Measurements from ENCODE around the gene FAM168B.

The FAM168B gene

DNA sequence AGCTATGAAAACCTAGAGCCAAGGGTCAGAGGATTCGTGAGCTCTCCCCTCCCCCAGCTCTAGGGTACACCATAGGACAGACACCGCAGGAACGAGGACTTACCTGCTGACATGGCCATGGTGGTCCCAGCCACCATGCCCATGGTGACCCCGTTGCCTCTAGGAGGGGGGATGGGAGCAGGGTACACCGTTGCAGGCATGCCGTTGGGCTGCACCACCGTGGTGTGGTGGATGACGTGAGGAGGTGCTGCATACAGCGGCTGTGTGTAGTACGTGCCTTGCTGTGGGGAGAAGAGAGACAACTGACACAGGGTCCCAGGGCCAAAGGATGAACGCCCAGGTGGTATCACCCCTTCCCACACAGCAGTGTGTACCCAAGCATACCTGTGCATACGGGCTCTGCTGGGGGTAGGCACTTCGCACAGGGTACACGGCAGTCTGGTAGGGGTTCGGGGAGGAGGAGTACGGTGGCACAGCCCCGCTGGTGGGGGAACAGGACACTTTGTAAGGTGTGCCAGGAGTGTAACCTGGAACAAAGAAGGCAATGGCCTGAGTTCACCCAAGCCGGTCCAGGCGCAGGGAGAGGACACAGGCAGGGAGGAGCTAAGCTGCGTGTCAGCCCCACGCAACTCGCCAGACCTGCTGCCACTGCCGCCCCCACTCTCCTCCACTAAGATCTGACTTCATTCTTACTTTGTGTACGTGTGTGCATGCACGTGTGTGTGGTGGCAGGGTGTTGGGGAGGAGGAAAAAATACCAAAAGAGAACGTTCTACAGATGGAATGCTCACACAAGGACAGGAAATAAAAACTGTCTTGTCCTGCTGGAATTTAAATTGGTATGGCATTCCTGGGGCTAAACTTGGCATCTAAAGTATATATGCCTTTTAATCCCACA, 37.8 kb downstream of the FAM168B start:
- DNase-seq (ENCODE audit: low read depth) = no peak

DNA sequence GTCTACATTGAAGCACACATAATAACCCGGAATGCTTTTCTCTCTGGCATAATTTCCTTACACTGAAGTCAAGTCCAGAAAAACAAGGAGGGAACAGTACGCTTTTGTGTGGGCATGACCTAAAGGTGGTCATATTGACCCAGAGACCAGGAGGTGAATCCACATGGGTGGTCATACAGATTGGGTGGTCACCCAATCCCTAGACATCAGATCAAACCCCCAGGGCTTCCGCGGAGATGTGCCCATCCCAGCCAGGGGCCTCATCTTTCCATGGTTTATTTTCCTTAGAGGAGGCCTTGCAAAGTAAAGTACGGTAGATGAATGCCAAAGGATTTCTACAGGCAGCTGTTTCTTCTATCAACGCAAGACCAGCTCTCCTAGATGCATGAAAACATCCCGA, 38.8 kb downstream of the FAM168B start:
- no peak for DNase-seq (ENCODE audit: low read depth)

DNA sequence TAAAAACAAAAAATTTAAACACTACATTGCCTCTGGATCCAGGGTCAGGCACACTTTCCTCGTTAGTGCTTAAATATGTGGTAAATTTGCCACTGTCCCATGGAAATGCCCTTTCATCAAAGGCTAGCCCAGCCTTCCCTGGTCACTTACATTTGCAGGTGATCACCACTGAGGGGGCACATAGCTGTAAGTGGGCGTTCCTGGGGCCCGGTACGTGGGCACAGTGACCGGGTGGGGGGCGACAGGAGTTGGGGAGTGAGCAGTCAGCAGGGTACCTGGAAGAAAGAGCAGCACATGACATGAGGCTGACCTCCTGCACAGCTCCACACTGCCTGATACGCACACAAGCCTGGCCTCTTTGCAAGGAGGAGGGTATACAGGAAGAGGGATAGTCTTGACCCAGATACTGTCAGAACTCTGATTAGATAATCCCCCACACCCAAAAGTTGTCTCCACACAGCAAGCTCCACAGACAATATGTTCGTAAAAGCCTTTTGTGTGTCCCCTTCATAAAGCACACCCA, 40.5 kb downstream of the FAM168B start:
- no peak for DNase-seq (ENCODE audit: low read depth)

DNA sequence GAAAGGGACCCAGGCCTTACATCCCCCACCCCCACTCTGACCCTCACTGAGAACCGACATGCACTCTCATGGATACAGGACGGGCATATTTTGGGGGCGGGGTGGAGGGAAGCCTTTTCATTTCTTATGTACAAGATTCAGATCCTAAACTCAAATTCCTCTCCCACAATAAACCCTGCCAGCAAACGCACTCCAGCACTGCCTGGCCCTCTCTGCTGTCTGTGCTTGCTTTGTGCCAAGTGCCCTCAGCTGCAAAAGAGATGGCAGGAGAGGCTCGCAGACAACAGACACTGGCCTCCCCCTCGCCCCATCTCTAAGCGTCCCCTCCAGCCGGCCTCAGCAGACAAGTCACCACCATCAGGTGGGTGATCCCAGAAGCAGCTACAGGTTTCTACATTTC, 42.4 kb downstream of the FAM168B start:
- DNase-seq (ENCODE audit: low read depth) = no peak

DNA sequence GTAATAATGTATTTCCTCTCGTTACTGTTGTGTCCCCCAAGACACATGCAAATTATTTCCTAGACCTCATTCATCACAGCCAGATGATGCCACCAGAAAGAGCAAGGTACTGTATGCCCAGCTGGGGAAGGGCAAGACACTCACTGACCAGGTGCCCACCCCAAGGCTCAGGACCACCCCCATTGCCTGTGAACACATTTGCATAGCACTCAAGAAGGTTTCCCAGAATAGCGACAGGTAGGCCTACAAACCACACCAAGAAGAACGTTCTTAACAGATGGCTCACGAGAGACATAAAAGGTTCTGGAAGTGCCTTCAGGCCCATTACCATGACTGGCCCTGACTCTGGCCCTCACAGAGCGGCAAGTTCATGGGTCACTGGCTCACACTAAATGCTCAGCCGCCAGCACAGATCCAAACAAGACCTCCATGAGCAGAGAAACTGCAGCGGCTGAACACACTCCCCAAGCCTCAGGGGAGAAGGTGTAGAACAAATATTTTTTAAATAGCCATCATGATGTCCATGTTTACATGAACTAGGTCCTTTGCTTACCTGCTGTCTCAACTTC, 44.0 kb downstream of the FAM168B start:
- no peak for DNase-seq (ENCODE audit: low read depth)

DNA sequence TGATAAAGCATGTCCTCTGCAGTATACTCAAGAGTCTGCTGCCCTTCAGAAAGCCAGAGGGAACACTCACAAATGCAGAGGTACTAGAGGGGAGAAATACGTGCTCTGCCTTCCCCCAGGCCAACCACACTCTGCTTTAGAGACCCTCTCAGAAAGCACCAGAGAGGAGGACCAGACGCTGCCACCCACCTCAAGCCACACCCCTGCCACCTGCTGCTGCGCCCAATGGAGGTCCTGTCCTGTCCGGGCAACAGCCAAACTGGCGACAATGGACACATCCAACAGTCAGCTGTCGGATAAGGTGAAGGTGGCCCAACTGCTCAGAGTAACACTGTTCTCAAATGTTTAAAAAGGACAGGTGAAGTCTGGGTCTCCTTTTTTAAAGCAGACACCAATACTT, 44.6 kb downstream of the FAM168B start:
- no peak for DNase-seq (ENCODE audit: low read depth)

DNA sequence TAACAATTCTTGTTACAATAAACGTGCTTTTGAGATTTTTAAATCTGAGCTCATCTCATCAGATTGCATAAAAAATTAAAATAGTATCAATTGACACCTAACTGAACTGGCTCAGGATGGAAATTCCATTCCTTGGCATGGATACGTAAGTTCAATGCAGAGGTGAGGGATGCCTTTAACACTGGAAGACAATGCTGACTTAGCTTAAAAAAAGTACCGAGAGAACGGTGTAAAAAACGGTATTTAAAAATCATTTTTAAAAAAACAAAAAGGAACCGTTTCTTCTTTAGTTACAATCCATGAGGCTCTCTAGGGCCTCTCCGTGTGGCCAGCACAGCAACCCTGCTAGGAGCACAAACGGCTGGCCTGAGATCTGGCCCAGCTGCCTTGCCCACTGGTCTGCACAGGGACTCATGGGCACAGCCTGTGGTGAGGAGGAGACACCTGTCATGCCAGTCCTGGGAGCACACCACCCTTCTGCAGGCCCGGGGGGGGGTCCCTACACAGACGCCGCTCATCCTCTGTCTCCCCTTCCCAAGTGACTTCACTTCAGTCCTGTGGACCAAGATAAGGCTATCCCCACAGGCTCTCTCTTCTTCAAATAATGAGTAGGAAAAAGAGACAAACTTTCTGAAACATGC, 45.2 kb downstream of the FAM168B start:
- DNase-seq (ENCODE audit: low read depth) = no peak

DNA sequence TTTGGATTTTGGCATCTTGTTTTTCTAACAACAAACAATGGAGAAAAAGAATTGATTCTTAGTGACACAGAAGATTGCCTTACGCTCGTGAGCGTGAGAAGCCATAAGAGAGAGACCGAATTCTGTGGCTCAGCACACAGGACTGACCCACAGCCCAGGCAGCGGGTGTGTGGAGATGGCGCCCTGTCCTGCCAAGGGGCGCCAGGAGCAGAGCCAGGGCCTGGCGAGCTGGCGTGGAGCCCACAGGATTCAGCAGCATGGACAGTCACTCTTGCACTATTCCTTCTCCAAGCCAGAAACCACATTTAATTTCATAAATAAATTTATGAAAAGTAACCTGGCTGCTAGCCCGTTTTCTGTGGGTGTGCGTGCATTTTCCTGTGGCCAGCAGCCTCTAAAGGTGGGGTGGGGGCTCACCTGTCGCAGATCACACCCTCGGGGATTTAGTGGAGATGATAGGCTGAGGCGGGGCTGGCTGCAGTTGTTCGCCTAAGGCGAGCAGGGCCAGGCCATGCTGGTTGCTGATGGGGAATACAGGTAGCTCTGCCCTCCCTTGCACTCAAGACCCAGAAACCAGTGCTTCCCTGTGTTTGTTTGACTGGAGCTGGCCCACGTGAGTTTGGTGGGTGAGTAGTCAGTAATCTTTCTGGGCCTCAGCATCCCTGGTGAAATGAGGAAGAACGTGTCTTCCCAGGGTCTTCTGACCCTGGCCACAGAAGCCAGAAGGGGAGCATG, 46.2 kb downstream of the FAM168B start:
- no peak for DNase-seq (ENCODE audit: low read depth)

DNA sequence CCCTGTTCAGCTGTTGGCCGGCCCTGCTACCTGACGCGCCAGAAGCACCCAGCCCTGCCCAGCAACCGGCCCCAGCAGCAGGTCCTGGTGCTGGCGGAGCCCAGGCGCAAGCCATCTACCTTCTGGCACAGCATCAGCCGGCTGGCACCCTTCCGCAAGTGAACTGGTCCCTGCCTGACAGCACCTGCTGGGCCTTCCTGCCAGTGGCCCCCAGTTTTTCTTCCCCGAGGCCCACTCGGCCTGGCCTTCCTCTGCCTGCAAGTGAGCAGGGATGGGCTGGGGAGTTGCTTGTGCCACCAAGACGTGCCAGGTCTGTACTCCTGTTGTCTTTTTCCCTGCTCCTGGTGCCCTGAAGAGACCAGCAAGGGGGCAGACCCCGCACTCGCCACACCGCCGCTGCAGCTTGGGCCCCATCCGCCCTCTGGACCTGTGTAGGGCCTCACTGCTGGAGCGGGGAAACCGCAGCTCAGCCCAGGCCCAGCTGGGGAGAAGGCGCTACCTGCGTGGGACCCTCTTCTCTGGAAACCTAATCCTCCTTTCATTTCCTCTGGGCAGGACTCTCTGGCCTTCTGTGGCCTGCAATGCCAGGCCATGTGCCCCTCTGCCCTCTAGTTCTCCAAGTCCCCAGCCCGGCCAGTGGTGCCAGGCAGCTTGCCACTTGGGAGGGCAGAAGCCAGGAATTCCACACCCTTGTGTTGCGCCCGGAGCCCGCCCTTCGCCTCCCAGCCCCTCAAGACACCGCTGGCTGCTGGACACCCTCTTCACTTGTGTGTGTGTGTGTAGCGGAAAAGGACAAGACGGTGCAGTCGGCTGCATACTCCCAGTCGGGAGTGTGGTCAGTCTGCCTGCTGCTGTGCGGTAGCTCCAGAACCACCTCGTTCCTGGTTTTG, 47.0 kb downstream of the FAM168B start:
- DNase-seq (ENCODE audit: low read depth) = no peak

DNA sequence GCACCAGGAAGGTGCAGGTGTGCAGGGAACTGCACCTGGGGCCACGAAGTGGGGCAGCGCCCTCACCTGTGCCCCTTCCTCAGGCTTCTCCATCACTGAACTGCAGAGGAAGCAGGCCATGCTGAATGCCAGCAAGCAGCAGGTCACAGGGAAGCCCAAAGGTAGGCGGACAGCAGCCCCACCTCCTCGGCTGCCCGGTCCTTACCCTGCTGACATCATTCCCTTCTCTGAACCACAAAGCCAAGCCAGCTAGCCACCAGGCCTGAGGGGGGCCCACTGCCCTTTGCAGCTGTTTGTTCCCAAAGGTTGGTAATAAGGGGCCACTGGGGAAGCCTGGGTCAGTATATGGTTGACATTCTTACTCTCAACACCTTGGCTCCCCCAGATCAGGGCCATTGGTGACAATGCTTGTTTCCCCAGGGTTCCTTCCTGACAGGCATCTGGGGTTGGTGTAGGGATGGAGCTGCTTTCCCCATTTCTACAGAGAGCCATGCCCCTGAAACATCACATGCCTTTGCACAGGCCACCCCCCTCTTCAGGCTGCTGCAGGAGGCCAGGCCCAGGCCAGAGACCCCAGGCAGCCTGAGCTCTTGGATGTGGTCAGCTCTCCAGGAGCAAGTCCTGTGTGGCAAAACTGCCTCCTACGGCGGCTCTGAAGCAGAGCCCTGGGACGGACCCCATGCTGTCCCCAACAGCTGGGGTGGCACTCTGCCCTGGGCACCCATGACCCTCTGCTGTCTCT, 47.8 kb downstream of the FAM168B start:
- DNase-seq (ENCODE audit: low read depth) = no peak

DNA sequence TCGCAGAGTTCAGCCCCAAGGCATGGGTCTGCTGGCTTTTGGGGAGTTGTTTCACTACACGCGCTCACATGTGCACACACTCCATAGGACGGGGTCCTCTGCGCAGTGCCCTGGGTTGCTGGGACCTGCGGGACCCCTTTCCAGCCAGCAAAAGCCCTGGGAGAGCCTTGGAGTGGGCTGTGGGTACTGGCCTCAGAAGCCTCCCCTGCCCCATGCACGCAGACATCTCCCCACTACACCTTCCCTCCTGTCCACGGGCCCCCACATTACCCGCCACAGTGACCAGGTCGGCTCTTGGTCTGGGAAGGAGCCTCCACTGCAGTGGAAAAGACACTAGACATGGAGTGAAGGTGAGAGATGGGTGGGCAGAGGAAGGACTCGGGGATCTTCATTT, 48.5 kb downstream of the FAM168B start:
- no peak for DNase-seq (ENCODE audit: low read depth)

DNA sequence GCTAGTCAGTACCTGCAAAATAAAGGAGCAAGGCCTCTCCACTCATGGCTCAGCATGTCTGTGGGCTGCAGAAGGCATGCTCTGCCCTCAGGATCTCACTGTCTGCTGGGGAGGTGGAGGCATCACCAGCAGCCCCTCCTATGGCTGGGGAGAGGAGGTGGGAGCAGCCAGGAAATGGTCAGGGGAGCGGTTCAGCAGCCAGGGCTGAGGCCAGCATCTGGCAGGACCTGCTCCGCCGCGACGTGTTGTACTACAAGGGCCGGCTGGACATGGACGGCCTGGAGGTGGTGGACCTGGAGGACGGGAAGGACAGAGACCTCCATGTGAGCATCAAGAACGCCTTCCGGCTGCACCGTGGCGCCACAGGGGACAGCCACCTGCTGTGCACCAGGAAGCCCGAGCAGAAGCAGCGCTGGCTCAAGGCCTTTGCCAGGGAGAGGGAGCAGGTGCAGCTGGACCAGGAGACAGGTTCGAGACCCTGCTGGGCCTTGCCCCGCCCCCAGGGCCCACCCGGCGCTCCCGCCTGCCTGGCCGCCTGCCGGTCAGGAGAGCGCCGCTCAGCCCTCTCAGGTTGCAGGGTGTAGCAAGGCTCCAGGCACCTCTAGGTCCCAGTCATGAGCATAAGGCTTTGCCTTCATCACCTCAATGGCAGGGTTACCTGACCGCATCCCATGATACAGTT, 49.0 kb downstream of the FAM168B start:
- no peak for DNase-seq (ENCODE audit: low read depth)

DNA sequence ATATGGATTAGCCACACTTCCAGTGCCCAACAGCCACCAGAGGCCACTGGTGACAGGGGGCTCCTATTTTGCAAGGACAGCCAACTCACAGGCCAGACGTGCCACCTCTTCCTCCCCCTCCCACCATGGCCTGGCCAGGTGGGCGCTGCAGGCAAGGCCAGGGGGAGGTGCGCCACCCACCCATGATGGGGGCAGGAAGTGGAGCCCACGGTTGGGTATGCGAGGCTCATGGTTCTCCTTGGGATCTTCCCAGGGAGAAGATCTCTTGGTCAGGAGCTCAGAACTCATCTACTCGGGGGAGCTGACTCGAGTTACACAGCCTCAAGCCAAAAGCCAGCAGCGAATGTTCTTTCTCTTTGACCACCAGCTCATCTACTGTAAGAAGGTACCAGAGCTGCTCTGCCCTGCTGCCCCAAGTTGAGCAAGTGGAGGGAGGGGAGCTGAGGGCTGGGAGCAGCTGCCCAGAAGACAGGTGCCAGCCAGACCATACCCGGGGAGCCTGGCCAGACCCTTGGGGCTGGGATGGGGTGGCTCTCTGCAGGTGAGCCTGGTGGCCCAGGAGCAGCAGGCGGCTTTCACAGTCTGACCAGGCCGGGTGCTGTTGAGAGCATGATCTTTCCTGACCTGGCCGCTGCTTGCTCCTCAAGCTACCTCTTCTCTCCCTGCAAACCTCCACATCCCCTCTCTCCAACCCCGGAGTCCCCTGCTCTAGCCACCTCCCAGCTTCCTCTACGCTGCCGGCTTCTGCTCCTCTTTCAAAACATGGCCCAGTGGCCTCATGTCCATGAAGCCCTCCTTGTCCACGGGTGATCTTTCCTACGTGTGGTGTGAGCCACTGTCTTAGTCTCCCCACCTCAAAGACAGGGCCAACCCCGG, 49.8 kb downstream of the FAM168B start:
- no peak for DNase-seq (ENCODE audit: low read depth)

DNA sequence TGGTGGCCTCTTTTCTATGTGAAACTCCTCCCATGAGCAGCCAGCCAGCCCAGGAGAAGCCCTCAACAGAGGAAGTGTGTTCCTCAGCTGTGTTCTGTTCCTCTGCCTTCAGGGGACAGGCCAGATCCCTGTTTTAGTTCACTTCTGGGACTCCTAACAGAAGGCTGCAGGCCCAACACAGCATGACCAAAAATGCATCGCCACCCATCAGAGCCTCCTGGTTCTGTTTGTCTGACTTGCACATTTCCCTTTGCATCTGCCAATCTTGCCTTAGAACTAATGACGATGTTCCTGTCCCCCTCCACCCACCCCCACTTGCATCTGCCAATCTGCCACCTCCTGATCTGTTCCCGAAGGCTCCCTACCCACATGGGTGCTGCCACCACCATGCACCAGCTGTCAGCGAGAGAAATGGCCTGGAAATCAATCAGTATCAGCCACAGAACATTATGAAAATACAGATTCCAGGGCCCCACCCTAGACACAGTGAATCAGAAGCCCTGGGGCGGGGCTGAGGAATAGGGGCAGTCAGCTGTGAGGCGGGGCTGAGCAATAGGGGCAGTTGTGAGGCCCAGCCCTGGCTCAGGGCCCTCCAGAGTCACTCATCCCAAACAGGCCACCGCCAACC, 51.0 kb downstream of the FAM168B start:
- no peak for DNase-seq (ENCODE audit: low read depth)

DNA sequence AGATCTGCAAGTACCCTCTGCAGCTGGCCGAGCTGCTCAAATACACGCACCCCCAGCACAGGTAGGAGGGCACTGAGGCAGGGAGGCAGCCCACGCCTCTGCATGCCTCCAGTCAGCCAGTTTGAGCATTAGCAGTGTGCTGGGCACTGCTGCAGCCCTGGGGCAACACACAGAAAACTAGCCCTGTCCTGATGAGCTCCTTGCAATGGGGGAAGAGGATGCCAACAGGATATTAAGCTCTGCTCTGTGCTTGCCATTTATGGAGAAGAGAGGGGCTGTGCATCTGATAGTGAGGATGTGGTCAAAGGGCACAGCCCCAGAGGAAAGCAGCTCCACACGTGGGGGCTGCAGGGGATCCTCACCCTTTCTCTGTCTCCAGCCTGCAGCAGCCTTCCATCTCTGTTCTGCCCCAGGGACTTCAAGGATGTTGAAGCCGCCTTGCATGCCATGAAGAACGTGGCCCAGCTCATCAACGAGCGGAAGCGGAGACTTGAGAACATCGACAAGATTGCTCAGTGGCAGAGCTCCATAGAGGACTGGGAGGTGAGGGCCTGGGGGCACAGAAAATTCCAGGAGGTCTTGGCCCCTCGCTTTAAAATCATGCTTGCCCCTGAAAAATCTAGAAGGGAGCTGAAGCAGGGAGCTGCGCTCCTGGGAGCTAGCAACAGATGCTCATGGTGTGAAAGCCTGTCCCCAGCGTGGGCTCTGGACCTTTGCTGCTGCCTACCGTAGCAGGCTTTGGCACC, 51.7 kb downstream of the FAM168B start:
- no peak for DNase-seq (ENCODE audit: low read depth)

DNA sequence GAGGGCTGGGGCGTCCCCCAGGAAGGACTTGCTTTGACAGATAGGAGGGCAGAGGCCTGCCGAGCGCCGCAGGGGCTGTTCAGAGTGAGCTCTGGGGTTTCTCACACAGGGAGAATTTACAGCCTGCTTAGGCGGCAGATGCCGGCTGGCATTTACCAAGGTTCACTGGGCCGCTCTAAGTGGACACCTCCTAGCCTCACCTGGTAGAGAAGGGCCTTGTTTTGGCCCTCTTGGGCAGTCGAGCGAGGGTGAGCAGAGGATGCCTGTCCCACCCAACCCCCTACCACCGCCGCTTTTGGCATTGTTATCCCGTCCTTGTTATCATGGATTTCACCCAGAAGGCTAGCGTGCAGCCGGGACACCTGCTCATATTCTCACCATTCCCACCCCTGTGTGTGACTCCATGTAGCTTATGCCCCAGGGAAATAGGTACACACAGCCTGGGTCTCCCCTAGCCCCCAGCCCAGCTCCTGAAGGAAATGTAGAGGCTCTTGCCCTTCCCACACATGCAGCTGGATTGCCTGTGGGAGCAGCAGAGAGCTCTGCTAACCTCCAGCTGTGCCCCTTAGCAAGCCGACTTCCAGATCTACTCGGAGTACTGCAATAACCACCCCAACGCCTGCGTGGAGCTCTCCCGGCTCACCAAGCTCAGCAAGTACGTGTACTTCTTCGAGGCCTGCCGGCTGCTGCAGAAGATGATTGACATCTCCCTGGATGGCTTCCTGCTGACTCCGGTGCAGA, 52.4 kb downstream of the FAM168B start:
- DNase-seq (ENCODE audit: low read depth) = no peak
